ENCODE measurements around the gene RUFY2.

DNA sequence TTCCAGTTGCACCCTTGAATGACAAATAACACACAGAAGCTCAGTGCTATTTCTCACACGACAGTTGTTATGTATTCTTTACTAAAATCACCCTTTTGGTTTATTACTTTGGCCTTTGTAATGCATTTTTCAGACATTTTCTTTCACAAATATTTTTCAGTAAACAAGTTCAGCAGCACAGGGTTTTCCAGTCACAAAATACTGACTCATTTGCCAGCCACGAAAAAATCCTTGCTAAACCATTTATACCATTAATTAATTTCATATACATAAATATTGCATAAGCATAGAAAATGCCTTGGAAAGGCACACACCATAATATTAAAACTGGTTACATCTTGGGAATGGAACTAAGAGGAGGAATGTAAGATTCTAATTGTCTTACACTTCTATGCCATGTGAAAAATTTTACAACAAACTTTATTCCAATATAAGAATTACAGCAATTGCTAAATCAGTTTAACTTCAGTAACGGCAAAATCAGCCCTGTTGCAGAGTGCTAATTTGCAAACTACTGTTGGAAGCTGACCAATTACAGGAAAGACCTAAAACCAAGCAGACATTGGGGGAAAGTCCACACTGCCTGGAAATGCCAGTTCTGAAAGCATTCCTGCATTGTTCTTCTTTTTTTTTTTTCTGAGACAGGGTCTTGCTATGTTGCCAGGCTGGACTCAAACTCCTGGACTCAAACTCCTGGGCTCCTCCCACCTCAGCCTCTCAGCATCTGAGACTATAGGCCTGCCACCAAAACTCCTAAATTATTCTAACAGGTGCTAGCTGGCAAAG is 42.8 kb downstream of the RUFY2 start:
- TF ChIP-seq CTCF (IDR thresholded peaks at IDR 0.05) = no peak
- no peak for TF ChIP-seq EP300 (IDR thresholded peaks at IDR 0.05)

Data from stomach (tissue), 4 donors.